Stimulated activated CD8-positive, alpha-beta memory T cell treated with anti-CD3 and anti-CD28 coated beads, Interleukin-4, amount 100 ng/mL, for 4 hours (primary cell): ENCODE results near the gene NAE1.
"Not testable (repeated sequence)": the region's sequence is repeated elsewhere in the genome, so short reads cannot be mapped to it uniquely, and the experiment has no call there.

ENCODE experiments used
- DNase-seq, 2 donors: peaks; one replicate each; pipeline ENCODE4 v3.0.0-alpha.2; 2020; ENCODE audit warnings: low read depth in 2 of 2, low spot score in 1 of 2

NAE1 gene

DNA sequence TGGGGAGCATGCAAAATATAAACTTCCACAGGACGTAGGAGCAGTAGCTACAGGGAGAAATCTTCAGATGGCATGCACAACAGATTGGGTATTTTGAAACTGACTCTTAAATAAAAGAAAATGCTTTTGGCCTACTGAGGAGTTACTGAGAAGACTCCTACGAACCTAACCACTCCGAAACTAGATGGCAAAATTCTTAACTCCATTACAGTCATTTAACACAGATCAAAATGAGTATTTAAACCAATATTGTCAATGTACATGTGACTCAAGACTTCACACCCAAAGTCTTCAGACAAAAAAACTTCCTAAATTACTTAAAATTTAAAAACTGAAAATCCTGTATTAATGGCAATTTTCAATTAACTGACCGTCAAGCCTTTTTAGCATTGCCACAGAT is 21.0 kb downstream of the NAE1 start:
- DNase-seq: no peak

DNA sequence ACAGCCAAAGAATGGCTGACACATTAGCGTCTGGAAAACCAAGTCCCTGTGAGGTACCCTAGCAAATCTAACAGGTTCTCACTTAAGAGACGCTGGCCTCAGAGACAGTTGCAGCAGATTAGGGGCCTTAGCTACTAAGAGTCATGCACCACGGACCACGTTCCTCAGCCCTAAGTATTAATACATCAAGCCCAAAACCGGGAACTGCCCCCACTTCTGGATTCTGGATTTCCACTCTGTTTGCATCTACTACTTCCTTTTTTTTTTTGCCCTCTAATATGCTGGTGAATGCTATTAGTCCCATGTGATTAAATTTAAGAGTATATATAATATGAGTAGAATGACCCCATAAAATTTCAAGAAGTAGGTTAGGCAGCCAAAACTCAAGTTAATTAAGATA is 28.6 kb downstream of the NAE1 start:
- DNase-seq: no peak

GRCh38 chr16:66801320-66802105 is 29.3 kb downstream of the NAE1 start, which contains the start of gene TERB1:
TSS of gene TERB1 (minus strand) at chr16:66801584. CDS start at chr16:66796798, 4,786 bp downstream.
- DNase-seq: no peak

DNA sequence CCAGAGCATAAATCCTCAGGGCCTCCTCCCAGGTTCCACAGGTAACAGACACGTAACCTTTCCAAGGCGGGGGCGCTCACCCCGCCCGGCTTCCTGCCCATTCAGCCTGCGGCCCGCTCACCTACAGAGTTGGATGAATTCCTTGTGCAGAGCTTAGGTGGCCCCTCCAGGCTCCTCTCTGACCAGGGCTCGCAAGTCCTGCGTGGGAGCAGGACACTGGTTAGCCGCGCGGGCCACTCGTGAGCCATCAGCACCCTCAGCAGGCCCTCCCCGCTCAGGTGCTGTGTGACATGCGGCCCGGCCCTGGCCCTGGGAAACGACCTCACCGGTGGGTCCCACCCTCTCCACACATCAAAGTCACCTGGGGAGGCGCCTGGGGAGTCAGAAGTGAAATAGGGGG is 29.9 kb downstream of the NAE1 start:
- no peak for DNase-seq

GRCh38 chr16:66798161-66798560 is 32.6 kb downstream of the NAE1 start:
- DNase-seq: no peak

GRCh38 chr16:66793984-66794383 is 36.8 kb downstream of the NAE1 start:
- DNase-seq: not testable (repeated sequence)

DNA sequence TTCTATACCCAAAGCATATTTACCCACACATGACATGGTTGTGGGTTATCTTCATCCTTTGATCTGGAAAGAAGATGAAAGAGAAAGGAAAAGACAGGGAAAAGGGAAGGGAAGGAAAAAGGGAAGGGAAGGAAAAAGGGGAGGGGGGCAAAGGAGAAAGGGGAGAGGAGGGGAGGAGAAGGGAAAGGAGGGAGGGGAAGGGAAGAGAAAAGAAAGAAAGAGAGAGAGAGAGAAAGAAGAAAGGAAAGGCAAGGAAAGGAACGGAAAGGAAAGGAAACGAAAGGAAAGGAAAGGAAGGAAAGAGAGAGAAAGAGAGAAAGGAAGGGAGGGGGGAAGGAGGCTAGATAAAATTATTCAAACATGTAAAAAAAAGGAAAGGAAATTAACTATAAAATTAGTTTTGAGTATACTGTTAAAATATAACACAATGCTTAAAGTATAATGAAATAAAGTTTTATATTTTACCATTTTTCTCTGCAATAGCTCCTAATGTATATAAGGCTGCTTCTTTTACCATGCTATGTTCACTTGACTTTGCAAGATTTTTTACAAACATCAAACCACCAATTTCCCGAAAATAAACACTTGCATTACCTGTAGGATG is 40.5 kb downstream of the NAE1 start:
- no peak for DNase-seq

GRCh38 chr16:66787427-66787826 is 43.3 kb downstream of the NAE1 start:
- DNase-seq: no peak

- no peak for DNase-seq
Measured at GRCh38 chr16:66786551-66786950, 44.2 kb downstream of the NAE1 start.

DNA sequence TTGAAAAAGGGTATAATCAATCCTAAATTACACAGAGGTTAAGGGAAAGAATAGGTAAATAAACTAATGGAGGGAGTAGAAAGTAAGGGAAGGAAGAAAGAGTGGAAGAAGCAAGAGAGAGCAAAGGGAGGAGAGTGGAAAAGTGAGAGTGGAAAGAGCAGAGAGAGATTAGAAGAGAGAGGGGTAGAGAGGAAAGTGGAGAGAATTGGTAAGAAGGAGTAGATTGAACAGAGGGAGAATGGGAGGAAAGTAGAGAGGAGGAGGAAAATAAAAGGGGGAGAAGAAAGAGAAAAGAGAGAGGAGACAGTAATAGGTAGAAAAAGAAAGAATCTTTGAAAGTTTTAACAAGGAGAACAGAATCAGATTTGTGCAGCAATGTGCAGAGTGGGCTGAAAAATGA is 54.3 kb downstream of the NAE1 start:
- no peak for DNase-seq

DNA sequence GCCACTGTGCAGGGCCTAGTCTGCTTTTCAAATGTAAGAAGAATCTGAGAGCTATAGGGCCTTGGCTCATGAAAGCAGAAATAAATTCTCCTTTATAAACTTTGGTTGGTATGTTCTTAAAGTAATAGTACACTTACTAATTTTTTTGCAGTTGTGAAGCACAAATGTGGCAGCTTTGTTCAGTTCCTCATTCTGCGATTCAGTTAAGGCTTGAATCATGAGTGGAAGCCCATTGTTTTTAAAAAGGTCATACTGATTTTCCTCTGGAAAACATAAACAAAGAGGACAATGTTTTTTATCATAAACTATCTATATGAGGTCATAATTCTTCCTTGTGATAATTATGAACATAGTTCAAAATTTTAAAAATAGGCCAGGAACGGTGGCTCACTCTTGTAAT is 55.8 kb downstream of the NAE1 start:
- no peak for DNase-seq

GRCh38 chr16:66758086-66758485 is 72.7 kb downstream of the NAE1 start:
- DNase-seq: no peak

DNA sequence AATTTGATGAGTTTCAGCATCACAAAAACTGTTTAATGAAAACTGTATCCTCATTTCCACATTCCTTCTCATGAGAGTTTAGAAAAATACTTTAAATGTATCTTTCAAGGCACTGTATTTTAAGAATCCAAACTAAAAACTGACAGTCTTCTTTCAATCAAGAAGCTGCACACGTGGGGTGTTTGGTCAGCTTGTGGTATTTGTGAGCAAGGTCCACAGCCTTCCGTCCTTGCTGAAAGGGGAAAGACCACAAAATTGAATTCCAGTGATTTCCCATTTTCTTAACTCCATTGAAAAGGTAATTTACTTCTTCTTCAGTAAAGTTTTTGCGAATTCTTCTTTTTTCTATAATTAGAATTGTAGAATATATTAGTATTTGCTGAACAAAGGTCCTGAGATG is 76.0 kb downstream of the NAE1 start:
- no peak for DNase-seq

GRCh38 chr16:66754211-66754610 is 76.6 kb downstream of the NAE1 start:
- DNase-seq: no peak

DNA sequence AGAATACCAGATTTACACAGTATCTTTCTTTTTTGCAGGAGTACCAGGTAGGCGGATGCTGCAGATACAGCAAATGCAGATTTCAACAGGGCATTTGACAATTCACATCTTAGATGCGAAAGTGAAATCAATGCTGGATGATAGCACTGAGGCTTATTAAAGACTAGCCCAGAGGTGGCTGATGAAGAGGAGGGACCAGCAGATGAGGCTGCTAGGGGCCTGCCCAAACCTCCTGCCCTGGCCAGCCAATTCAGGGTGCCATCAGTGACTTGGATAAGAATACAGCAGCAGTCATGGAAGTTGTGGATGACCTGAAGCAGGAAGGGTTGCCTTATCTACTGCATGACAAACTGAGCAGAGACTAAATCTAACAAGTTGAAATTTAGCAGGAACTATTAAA is 77.8 kb downstream of the NAE1 start:
- DNase-seq: no peak
